GM21528 (cell line): ENCODE data around the gene CCDC87.
A peak's percentile ranks its signal among the peaks of the same experiment; 100 is the strongest.
"Not testable (repeated sequence)": the region's sequence is repeated elsewhere in the genome, so short reads cannot be mapped to it uniquely, and the experiment has no call there.

ENCODE experiments used
- ATAC-seq: cut with Tn5 transposase; IDR thresholded peaks from one replicate; pipeline ENCODE4 v1.9.1; 2021; ENCODE audit warnings: mild to moderate bottlenecking, moderate library complexity; ENCODE audit not compliant: unreplicated experiment, low FRiP score

Gene CCDC87

GRCh38 chr11:66557733-66558326, 35.0 kb downstream of the CCDC87 start:
- ATAC-seq = no peak

GRCh38 chr11:66556086-66556485, 36.8 kb downstream of the CCDC87 start:
- ATAC-seq = no peak

GRCh38 chr11:66555416-66555815, 37.4 kb downstream of the CCDC87 start:
- ATAC-seq = no peak

GRCh38 chr11:66554602-66555001, 38.3 kb downstream of the CCDC87 start:
- ATAC-seq = no peak

GRCh38 chr11:66550887-66551286, 42.0 kb downstream of the CCDC87 start:
- ATAC-seq = no peak

GRCh38 chr11:66549696-66550095, 43.2 kb downstream of the CCDC87 start:
- no peak for ATAC-seq

- no peak for ATAC-seq
Observed at GRCh38 chr11:66548774-66549630, 43.9 kb downstream of the CCDC87 start.

GRCh38 chr11:66548041-66548440, 44.8 kb downstream of the CCDC87 start:
- no peak for ATAC-seq

GRCh38 chr11:66547662-66548009, 45.2 kb downstream of the CCDC87 start:
- ATAC-seq = no peak

- no peak for ATAC-seq
Observed at GRCh38 chr11:66546966-66547661, 45.7 kb downstream of the CCDC87 start.

GRCh38 chr11:66546368-66546965, 46.4 kb downstream of the CCDC87 start, which contains the start of gene ACTN3:
ACTN3 (plus strand) TSS chr11:66546903; CDS start chr11:66546938, 35 bp downstream.
- ATAC-seq = no peak

GRCh38 chr11:66545701-66546367, 47.0 kb downstream of the CCDC87 start, which contains the start of gene ZDHHC24:
ZDHHC24 (minus strand) TSS chr11:66546048; CDS start chr11:66546003, 45 bp downstream.
- ATAC-seq = peak; percentile 74

- not testable (repeated sequence) for ATAC-seq
Observed at GRCh38 chr11:66544952-66545351, 47.9 kb downstream of the CCDC87 start.

GRCh38 chr11:66543263-66544107, 49.4 kb downstream of the CCDC87 start:
- peak; percentile 39 for ATAC-seq

GRCh38 chr11:66542362-66542761, 50.5 kb downstream of the CCDC87 start:
- no peak for ATAC-seq

- ATAC-seq = no peak
Observed at GRCh38 chr11:66541892-66542291, 51.0 kb downstream of the CCDC87 start.

GRCh38 chr11:66540598-66540997, 52.3 kb downstream of the CCDC87 start:
- ATAC-seq = not testable (repeated sequence)
